GM13976 (cell line): ENCODE results near the gene OR8U1.

Experiments used
- DNase-seq: peaks from one replicate; pipeline ENCODE4 v3.0.0; 2012; ENCODE audit warnings: low spot score
- in situ Hi-C: fragments of 300-500 bp; cut with MboI; formaldehyde crosslinking; loops from one replicate; pipeline ENCODE4 v1.12.0; 2022; ENCODE audit warnings: low sequenced_read_pairs, mixed read lengths, inconsistent platforms; ENCODE audit not compliant: unreplicated experiment
- TF ChIP-seq, protein P1 (sequence below): IDR thresholded peaks from 2 replicates; pipeline ENCODE4 v1.5.1; 2012; ENCODE audit warnings: borderline replicate concordance, mild to moderate bottlenecking; ENCODE audit not compliant: insufficient read depth; ENCODE audit errors: extremely low read depth, missing control alignments, control extremely low read depth

The OR8U1 gene

GRCh38 chr11:56375324-56375723 lies at the start of gene OR8U1:
Gene OR8U1 (plus strand): TSS chr11:56375624. CDS start chr11:56375624, 0 bp downstream.
- no peak for DNase-seq
- TF ChIP-seq, protein P1, sequence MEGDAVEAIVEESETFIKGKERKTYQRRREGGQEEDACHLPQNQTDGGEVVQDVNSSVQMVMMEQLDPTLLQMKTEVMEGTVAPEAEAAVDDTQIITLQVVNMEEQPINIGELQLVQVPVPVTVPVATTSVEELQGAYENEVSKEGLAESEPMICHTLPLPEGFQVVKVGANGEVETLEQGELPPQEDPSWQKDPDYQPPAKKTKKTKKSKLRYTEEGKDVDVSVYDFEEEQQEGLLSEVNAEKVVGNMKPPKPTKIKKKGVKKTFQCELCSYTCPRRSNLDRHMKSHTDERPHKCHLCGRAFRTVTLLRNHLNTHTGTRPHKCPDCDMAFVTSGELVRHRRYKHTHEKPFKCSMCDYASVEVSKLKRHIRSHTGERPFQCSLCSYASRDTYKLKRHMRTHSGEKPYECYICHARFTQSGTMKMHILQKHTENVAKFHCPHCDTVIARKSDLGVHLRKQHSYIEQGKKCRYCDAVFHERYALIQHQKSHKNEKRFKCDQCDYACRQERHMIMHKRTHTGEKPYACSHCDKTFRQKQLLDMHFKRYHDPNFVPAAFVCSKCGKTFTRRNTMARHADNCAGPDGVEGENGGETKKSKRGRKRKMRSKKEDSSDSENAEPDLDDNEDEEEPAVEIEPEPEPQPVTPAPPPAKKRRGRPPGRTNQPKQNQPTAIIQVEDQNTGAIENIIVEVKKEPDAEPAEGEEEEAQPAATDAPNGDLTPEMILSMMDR = no peak
- in situ Hi-C loops = no loop called here

DNA sequence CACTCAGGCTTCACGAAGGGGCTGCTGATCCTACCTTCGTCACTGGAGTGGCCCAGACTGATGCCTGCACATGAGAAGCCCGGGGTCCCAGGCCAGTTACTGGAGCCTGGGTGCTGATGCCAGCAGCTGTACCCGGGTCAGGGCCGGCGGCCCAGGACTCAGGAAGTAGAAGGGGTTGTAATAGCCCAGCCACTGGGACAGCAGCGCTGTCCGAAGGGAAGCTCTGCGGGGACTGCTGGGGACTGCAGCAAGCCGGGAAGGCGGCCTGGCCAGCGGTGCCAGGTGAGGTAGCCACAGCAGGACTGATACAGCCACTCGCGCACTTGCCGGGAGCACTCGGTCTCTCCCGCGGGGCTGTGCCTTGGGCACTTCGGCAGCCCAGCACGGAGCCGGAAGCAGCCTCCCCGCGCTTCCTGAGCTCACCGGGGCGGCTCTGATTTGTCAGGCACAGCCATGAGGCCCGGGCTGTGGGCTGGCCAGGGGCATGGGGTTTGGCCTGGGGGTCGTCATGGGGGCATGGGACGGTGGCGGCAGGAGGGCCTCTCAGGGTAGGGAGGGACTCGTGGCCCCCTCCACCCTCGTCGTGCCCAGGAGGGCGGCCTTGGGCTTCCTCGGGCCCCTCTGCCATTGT lies 43.4 kb upstream of the OR8U1 start:
- in situ Hi-C loops = no loop called here
- peak; percentile 9 for DNase-seq
- TF ChIP-seq, protein P1 = no peak

GRCh38 chr11:56333156-56333555 lies 42.3 kb upstream of the OR8U1 start:
- in situ Hi-C loops = no loop called here
- no peak for DNase-seq

GRCh38 chr11:56340289-56340688 lies 35.1 kb upstream of the OR8U1 start:
- no peak for DNase-seq
- TF ChIP-seq, protein P1 = no peak
- in situ Hi-C loops = no loop called here

More at GRCh38 chr11:56333156-56333555, 42.3 kb upstream of the OR8U1 start:
- TF ChIP-seq, protein P1 = no peak

- DNase-seq = no peak
- TF ChIP-seq, protein P1 = no peak
- in situ Hi-C loops = no loop called here
Observed at GRCh38 chr11:56345739-56346138, 29.7 kb upstream of the OR8U1 start, which contains the start of gene OR8K1. Gene OR8K1 (plus strand): TSS chr11:56346039. CDS start chr11:56346039, 0 bp downstream.

DNA sequence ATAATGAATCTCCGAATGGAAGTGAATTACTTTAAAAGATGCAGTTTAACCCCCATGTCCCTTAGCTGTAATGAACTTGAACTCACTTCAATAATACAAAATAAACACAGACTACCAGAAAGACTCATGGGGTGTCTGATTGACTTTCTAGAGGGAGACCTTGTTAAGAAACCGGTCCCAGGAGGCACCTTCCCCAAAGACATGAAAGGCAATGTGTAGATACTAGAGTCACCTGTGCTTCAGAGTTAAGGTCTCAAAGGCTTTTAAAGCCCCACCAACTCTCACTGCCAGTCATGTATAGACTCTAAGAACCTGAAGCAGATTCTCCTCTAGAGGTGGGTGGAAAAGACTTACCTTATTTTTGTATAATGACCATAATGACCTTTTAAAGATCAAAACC lies 21.4 kb upstream of the OR8U1 start, which contains the start of gene OR8J1:
OR8J1 (plus strand) TSS at position 301 of the 400 bp plus-strand sequence. CDS start 5,956 bp downstream, outside the sequence.
- no peak for DNase-seq
- in situ Hi-C loops = no loop called here
- TF ChIP-seq, protein P1 = no peak
